Measurements from ENCODE around the gene WWOX. TPM values are rescaled to one million over a fixed set of nuclear protein-coding genes. Genes with fewer than 3 reads are reported as not detected.

Gene WWOX
- total RNA-seq, 1 experiment from 2014 or later, result 79.9 TPM

- Histone ChIP-seq H3K36me3 (ENCODE audit: insufficient read depth, low read length, poor library complexity, severe bottlenecking) (no peaks in the 10 kb centered on the region), H3K27me3 (replicated peaks; ENCODE audit: insufficient read depth, low read depth, low read length, poor library complexity) (no peaks in the 10 kb centered on the region), H3K27ac (ENCODE audit: low read depth, low read length, poor library complexity, severe bottlenecking) (no peak overlapping the region), H3K4me3 (ENCODE audit: low read depth, low read length, poor library complexity, severe bottlenecking) (no peak overlapping the region), H3K4me1 (ENCODE audit: insufficient read depth, low read length, poor library complexity, severe bottlenecking) (no peaks in the 10 kb centered on the region), H3K9me3 (ENCODE audit: low read depth, low read length, poor library complexity, severe bottlenecking) (no peaks in the 10 kb centered on the region)
- ChIA-PET POLR2A (ENCODE audit: low non-redundant PET) (no interaction called here), CTCF (no interaction called here)
- BruUV-seq (replicated peaks), result no TSS peak
- DNase-seq (ENCODE audit: low spot score), result no peak
- TF ChIP-seq EZH2 (IDR thresholded peaks at IDR 0.05; ENCODE audit: borderline replicate concordance, low read depth, low read length, poor library complexity, severe bottlenecking), result no peak
- TF ChIP-seq, protein P1, sequence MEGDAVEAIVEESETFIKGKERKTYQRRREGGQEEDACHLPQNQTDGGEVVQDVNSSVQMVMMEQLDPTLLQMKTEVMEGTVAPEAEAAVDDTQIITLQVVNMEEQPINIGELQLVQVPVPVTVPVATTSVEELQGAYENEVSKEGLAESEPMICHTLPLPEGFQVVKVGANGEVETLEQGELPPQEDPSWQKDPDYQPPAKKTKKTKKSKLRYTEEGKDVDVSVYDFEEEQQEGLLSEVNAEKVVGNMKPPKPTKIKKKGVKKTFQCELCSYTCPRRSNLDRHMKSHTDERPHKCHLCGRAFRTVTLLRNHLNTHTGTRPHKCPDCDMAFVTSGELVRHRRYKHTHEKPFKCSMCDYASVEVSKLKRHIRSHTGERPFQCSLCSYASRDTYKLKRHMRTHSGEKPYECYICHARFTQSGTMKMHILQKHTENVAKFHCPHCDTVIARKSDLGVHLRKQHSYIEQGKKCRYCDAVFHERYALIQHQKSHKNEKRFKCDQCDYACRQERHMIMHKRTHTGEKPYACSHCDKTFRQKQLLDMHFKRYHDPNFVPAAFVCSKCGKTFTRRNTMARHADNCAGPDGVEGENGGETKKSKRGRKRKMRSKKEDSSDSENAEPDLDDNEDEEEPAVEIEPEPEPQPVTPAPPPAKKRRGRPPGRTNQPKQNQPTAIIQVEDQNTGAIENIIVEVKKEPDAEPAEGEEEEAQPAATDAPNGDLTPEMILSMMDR (conservative IDR thresholded peaks at IDR 0.05; ENCODE audit: low read depth, low read length), result no peak
- intact Hi-C loops (cut with micrococcal nuclease; ENCODE audit: unreplicated experiment), result no loop called here
These were observed 723.6 kb downstream of the WWOX start for GRCh38 chr16:78823027-78823426.

DNA sequence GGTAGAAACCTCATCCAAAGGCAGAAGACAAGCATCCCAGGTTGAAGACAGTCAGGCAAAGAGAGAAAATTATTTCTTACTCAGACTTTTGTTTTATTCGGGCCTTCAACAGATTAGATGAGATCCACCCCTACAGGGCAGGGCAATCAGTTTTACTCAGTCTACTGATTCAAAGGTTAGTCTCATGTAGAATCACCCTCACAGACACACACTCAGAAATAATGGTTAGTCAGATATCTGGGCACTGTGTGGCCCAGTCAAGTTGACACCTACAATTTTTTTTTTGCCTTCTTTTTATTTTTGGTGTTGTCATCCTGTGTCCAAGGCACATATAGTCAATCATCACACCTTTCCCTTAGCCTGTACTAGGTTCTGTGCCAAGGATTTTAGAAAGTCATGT lies 729.8 kb downstream of the WWOX start:
- BruUV-seq (replicated peaks), result no TSS peak
- no peak overlapping the region for H3K27ac ChIP-seq (ENCODE audit: low read depth, low read length, poor library complexity, severe bottlenecking)
- intact Hi-C loops (cut with micrococcal nuclease; ENCODE audit: unreplicated experiment), result no loop called here
- DNase-seq (ENCODE audit: low spot score), result no peak
- ChIA-PET CTCF (no interaction called here), POLR2A (ENCODE audit: low non-redundant PET) (no interaction called here)
- no peaks in the 10 kb centered on the region for H3K27me3 ChIP-seq (replicated peaks; ENCODE audit: insufficient read depth, low read depth, low read length, poor library complexity)
- TF ChIP-seq EZH2 (IDR thresholded peaks at IDR 0.05; ENCODE audit: borderline replicate concordance, low read depth, low read length, poor library complexity, severe bottlenecking), result no peak
- TF ChIP-seq, protein P1 (conservative IDR thresholded peaks at IDR 0.05; ENCODE audit: low read depth, low read length), result no peak
- no peaks in the 10 kb centered on the region for H3K4me1 ChIP-seq (ENCODE audit: insufficient read depth, low read length, poor library complexity, severe bottlenecking)
- no peaks in the 10 kb centered on the region for H3K36me3 ChIP-seq (ENCODE audit: insufficient read depth, low read length, poor library complexity, severe bottlenecking)
- no peaks in the 10 kb centered on the region for H3K9me3 ChIP-seq (ENCODE audit: low read depth, low read length, poor library complexity, severe bottlenecking)
- H3K4me3 ChIP-seq (ENCODE audit: low read depth, low read length, poor library complexity, severe bottlenecking), result no peak overlapping the region

GRCh38 chr16:78830599-78830998 lies 731.1 kb downstream of the WWOX start:
- no peaks in the 10 kb centered on the region for H3K9me3 ChIP-seq (ENCODE audit: low read depth, low read length, poor library complexity, severe bottlenecking)
- no TSS peak for BruUV-seq (replicated peaks)
- CTCF ChIA-PET, result no interaction called here
- no peak overlapping the region for H3K27ac ChIP-seq (ENCODE audit: low read depth, low read length, poor library complexity, severe bottlenecking)
- POLR2A ChIA-PET (ENCODE audit: low non-redundant PET), result no interaction called here
- intact Hi-C loops (cut with micrococcal nuclease; ENCODE audit: unreplicated experiment), result no loop called here
- H3K27me3 ChIP-seq (replicated peaks; ENCODE audit: insufficient read depth, low read depth, low read length, poor library complexity), result no peaks in the 10 kb centered on the region
- no peaks in the 10 kb centered on the region for H3K4me1 ChIP-seq (ENCODE audit: insufficient read depth, low read length, poor library complexity, severe bottlenecking)
- no peak overlapping the region for H3K4me3 ChIP-seq (ENCODE audit: low read depth, low read length, poor library complexity, severe bottlenecking)
- TF ChIP-seq, protein P1 (conservative IDR thresholded peaks at IDR 0.05; ENCODE audit: low read depth, low read length), result no peak
- TF ChIP-seq EZH2 (IDR thresholded peaks at IDR 0.05; ENCODE audit: borderline replicate concordance, low read depth, low read length, poor library complexity, severe bottlenecking), result no peak
- no peak for DNase-seq (ENCODE audit: low spot score)
- H3K36me3 ChIP-seq (ENCODE audit: insufficient read depth, low read length, poor library complexity, severe bottlenecking), result no peaks in the 10 kb centered on the region

Measured in A673 (cell line).